Liver (tissue), 9 donors: Measurements from ENCODE around the gene CLTRN. TPM values are rescaled to one million over a fixed set of nuclear protein-coding genes. Genes with fewer than 3 reads are reported as not detected.

Experiments used
- DNase-seq: peaks from one replicate; pipeline ENCODE4 v3.0.0-alpha.2; 2017; ENCODE audit warnings: low spot score
- H3K27ac ChIP-seq, 2 donors: one replicate each; pipeline ENCODE4 v1.7.0; 2013; ENCODE audit warnings: inconsistent platforms in 2 of 2, low read length in 2 of 2, control low read depth in 1 of 2, low read depth in 1 of 2, mild to moderate bottlenecking in 1 of 2
- H3K27me3 ChIP-seq, 4 donors: one replicate each; pipeline versions ENCODE4 v1.6.1 to v1.7.0; 2013; ENCODE audit warnings: low read length in 3 of 4, inconsistent platforms in 1 of 4, mild to moderate bottlenecking in 1 of 4, moderate library complexity in 1 of 4; ENCODE audit not compliant: control insufficient read depth in 4 of 4, insufficient read depth in 4 of 4
- H3K36me3 ChIP-seq, 4 donors: one replicate each; pipeline versions ENCODE4 v1.6.1 to v1.7.0; 2013; ENCODE audit warnings: low read length in 3 of 4, mild to moderate bottlenecking in 3 of 4, low read depth in 1 of 4, moderate library complexity in 1 of 4; ENCODE audit not compliant: control insufficient read depth in 4 of 4, insufficient read depth in 3 of 4
- H3K4me1 ChIP-seq, 4 donors: one replicate each; pipeline versions ENCODE4 v1.6.1 to v1.7.0; 2013; ENCODE audit warnings: low read length in 3 of 4, mild to moderate bottlenecking in 3 of 4, moderate library complexity in 1 of 4; ENCODE audit not compliant: control insufficient read depth in 4 of 4, insufficient read depth in 4 of 4
- H3K4me3 ChIP-seq, 3 donors: one replicate each; pipeline versions ENCODE4 v1.6.1 to v1.7.0; 2013; ENCODE audit warnings: low read length in 3 of 3, control low read depth in 1 of 3, low read depth in 1 of 3, mild to moderate bottlenecking in 1 of 3
- H3K9ac ChIP-seq, 2 donors: one replicate each; pipeline ENCODE4 v1.7.0; 2013; ENCODE audit warnings: low read length in 2 of 2, mild to moderate bottlenecking in 2 of 2, moderate library complexity in 2 of 2, control low read depth in 1 of 2, low read depth in 1 of 2
- H3K9me3 ChIP-seq, 4 donors: one replicate each; pipeline versions ENCODE4 v1.6.1 to v1.7.0; 2013; ENCODE audit warnings: low read length in 3 of 4; ENCODE audit not compliant: control insufficient read depth in 4 of 4
- CTCF ChIP-seq: fragments of 150-350 bp; IDR thresholded peaks from 2 replicates; pipeline ENCODE4 v1.5.1; 2017; ENCODE audit warnings: improper control_type of control experiment, low read depth, low read length; ENCODE audit not compliant: missing input control
- HNF4A ChIP-seq, 2 donors: conservative IDR thresholded peaks; 2 replicates each; pipeline ENCODE4 v1.6.1; 2016; ENCODE audit warnings: antibody characterized with exemption in 2 of 2, mild to moderate bottlenecking in 2 of 2
- JUND ChIP-seq, 2 donors: IDR thresholded peaks; 2 replicates each; pipeline ENCODE4 v1.6.1; 2016; ENCODE audit warnings: antibody characterized with exemption in 2 of 2
- NR2F2 ChIP-seq: IDR thresholded peaks from 2 replicates; pipeline ENCODE4 v1.6.1; 2016; ENCODE audit warnings: antibody characterized with exemption
- RXRA ChIP-seq, 2 donors: IDR thresholded peaks; 2 replicates each; pipeline ENCODE4 v1.6.1; 2017 to 2018; ENCODE audit warnings: antibody characterized with exemption in 2 of 2, mild to moderate bottlenecking in 1 of 2
- SP1 ChIP-seq: IDR thresholded peaks from 2 replicates; pipeline ENCODE4 v1.6.1; 2018; ENCODE audit warnings: antibody characterized with exemption, mild to moderate bottlenecking
- TAF1 ChIP-seq: conservative IDR thresholded peaks from 2 replicates; pipeline ENCODE4 v1.6.1; 2016; ENCODE audit warnings: antibody characterized with exemption, mild to moderate bottlenecking
- ZBTB33 ChIP-seq: IDR thresholded peaks from 2 replicates; pipeline ENCODE4 v1.6.1; 2016; ENCODE audit warnings: antibody characterized with exemption
- WGBS: extraction: QIAGEN DNeasy Blood & Tissue Kit; methylation state at CpG from one replicate; pipeline ENCODE4 v1.1.7; 2013; 5-methylcytosine and 5-hydroxymethylcytosine counted together
- polyA plus RNA-seq, 2 donors: library from polyadenylated mRNA; stranded (reverse) in 1 of 2; unstranded in 1 of 2; fragments of 200-250 nt in 1 of 2; fragments of >200 nt in 1 of 2; fragmentation: Nextera tagmentation in 1 of 2; extraction: Ambion mirVana in 1 of 2; gene quantifications; one replicate each; pipeline versions ENCODE4 v1.2.1 to v1.2.3, GENCODE V29; 2013 to 2015
- total RNA-seq, 2 donors: library from RNA; depleted of rRNA; stranded (reverse); fragments of >200 nt; gene quantifications; one replicate each; pipeline ENCODE4 v1.2.3, GENCODE V29; 2014
- TF ChIP-seq, protein P1 (sequence below): IDR thresholded peaks from 2 replicates; pipeline ENCODE4 v1.6.1; 2016; ENCODE audit warnings: antibody characterized with exemption
- TF ChIP-seq, protein P2 (sequence below): IDR thresholded peaks from 2 replicates; pipeline ENCODE4 v1.6.1; 2016; ENCODE audit warnings: antibody characterized with exemption
- donor health status: healthy.
- donor health status: healthy.
- donor health status: healthy.
- donor health status: healthy.
- donor health status: healthy.

CLTRN gene
- total and polyA plus RNA-seq, 4 donors = 1.5 to 11.0 (median 5.0) TPM

GRCh38 chrX:15678339-15678738, 13.7 kb upstream of the CLTRN start:
- no peaks in the 10 kb centered on the region for H3K27me3 ChIP-seq
- H3K9ac ChIP-seq = no peak overlapping the region
- 97% methylated on average over 2 of the region's 2 CpGs for WGBS
- no peak overlapping the region for H3K27ac ChIP-seq
- no peaks in the 10 kb centered on the region for H3K9me3 ChIP-seq
- H3K4me1 ChIP-seq = peaks cover 0 to 35% (median 19%) of the 10 kb centered on the region in 4 donors
- TF ChIP-seq RXRA (IDR thresholded peaks at IDR 0.05) = no peak
- TF ChIP-seq HNF4A (conservative IDR thresholded peaks at IDR 0.05) = no peak
- TF ChIP-seq, protein P1, sequence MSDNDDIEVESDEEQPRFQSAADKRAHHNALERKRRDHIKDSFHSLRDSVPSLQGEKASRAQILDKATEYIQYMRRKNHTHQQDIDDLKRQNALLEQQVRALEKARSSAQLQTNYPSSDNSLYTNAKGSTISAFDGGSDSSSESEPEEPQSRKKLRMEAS = no peak
- no peak for TF ChIP-seq CTCF
- TF ChIP-seq JUND (IDR thresholded peaks at IDR 0.05) = no peak
- TF ChIP-seq SP1 = no peak
- no peak for DNase-seq
- no peak overlapping the region for H3K4me3 ChIP-seq
- no peaks in the 10 kb centered on the region for H3K36me3 ChIP-seq

GRCh38 chrX:15676886-15677285, 12.3 kb upstream of the CLTRN start:
- Histone ChIP-seq H3K9ac (no peak overlapping the region), H3K9me3 (no peaks in the 10 kb centered on the region), H3K36me3 (no peaks in the 10 kb centered on the region), H3K4me3 (no peak overlapping the region), H3K27ac (peak overlapping the region in 1 of 2 donors; percentile 22), H3K4me1 (peaks cover 0 to 40% (median 23%) of the 10 kb centered on the region in 4 donors), H3K27me3 (no peaks in the 10 kb centered on the region)
- WGBS = 66% methylated on average over 2 of the region's 2 CpGs
- TF ChIP-seq TAF1 = no peak
- TF ChIP-seq, protein P2, sequence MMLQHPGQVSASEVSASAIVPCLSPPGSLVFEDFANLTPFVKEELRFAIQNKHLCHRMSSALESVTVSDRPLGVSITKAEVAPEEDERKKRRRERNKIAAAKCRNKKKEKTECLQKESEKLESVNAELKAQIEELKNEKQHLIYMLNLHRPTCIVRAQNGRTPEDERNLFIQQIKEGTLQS = no peak
- no peak for TF ChIP-seq NR2F2
- no peak for TF ChIP-seq ZBTB33
- TF ChIP-seq JUND (IDR thresholded peaks at IDR 0.05) = no peak
- TF ChIP-seq, protein P1 = no peak
- no peak for TF ChIP-seq CTCF
- TF ChIP-seq HNF4A (conservative IDR thresholded peaks at IDR 0.05) = no peak
- DNase-seq = no peak
